ENCODE measurements around the gene C10orf143. TPM values are rescaled to one million over a fixed set of nuclear protein-coding genes. Genes with fewer than 3 reads are reported as not detected.
A peak's percentile ranks its signal among the peaks of the same experiment; 100 is the strongest.

Gene C10orf143
- total RNA-seq, 2 donors from 2014 or later: 1.5 to 1.9 TPM

- Mint-ChIP-seq H3K36me3 (ENCODE audit: low read depth) (no peaks in the 10 kb centered on the region), H3K4me3 (no peak overlapping the region), H3K9me3 (no peaks in the 10 kb centered on the region), H3K4me1 (peaks cover 9% of the 10 kb centered on the region), H3K27me3 (ENCODE audit: insufficient read depth) (peaks cover 17% of the 10 kb centered on the region), H3K27ac (no peak overlapping the region)
- no peak for DNase-seq
- 87 to 90% methylated on average over 6 to 27 of the region's 27 CpGs for WGBS, 2 experiments (ENCODE audit: insufficient coverage in 1 of 2, insufficient read length in 1 of 2)
- Histone ChIP-seq H3K4me1 (ENCODE audit: control insufficient read depth, insufficient read depth, low read length) (no peaks in the 10 kb centered on the region), H3K27ac (ENCODE audit: low read depth, low read length) (no peak overlapping the region), H3K9me3 (ENCODE audit: control insufficient read depth, low read length) (no peaks in the 10 kb centered on the region), H3K4me3 (ENCODE audit: low read length) (no peak overlapping the region), H3K9ac (ENCODE audit: extremely low read depth, low read length, poor library complexity, severe bottlenecking) (no peak overlapping the region), H3K36me3 (ENCODE audit: control insufficient read depth, insufficient read depth, low read length) (no peaks in the 10 kb centered on the region), H3K27me3 (ENCODE audit: control insufficient read depth, insufficient read depth, low read length, poor library complexity, severe bottlenecking) (no peaks in the 10 kb centered on the region)
- TF ChIP-seq CTCF (conservative IDR thresholded peaks at IDR 0.05): no peak
These were observed 18.3 kb upstream of the C10orf143 start for GRCh38 chr10:130128922-130129321.

- WGBS, 2 experiments (ENCODE audit: insufficient coverage in 1 of 2, insufficient read length in 1 of 2): 100% methylated on average over 1 of the region's 3 CpGs; no CpG with 5 or more reads in 1 of the 2 experiments
- H3K27me3 ChIP-seq (ENCODE audit: control insufficient read depth, insufficient read depth, low read length, poor library complexity, severe bottlenecking): no peaks in the 10 kb centered on the region
- H3K27ac Mint-ChIP-seq: no peak overlapping the region
- no peaks in the 10 kb centered on the region for H3K36me3 Mint-ChIP-seq (ENCODE audit: low read depth)
- no peaks in the 10 kb centered on the region for H3K9me3 Mint-ChIP-seq
- no peak overlapping the region for H3K4me3 ChIP-seq (ENCODE audit: low read length)
- H3K4me3 Mint-ChIP-seq: no peak overlapping the region
- H3K36me3 ChIP-seq (ENCODE audit: control insufficient read depth, insufficient read depth, low read length): no peaks in the 10 kb centered on the region
- H3K27me3 Mint-ChIP-seq (ENCODE audit: insufficient read depth): peaks cover 15% of the 10 kb centered on the region
- H3K9ac ChIP-seq (ENCODE audit: extremely low read depth, low read length, poor library complexity, severe bottlenecking): no peak overlapping the region
- no peak overlapping the region for H3K27ac ChIP-seq (ENCODE audit: low read depth, low read length)
- H3K9me3 ChIP-seq (ENCODE audit: control insufficient read depth, low read length): no peaks in the 10 kb centered on the region
- peaks cover 9% of the 10 kb centered on the region for H3K4me1 Mint-ChIP-seq
- no peak for TF ChIP-seq CTCF (conservative IDR thresholded peaks at IDR 0.05)
- no peaks in the 10 kb centered on the region for H3K4me1 ChIP-seq (ENCODE audit: control insufficient read depth, insufficient read depth, low read length)
- DNase-seq: no peak
These were observed 17.6 kb upstream of the C10orf143 start for GRCh38 chr10:130128062-130128781.

DNA sequence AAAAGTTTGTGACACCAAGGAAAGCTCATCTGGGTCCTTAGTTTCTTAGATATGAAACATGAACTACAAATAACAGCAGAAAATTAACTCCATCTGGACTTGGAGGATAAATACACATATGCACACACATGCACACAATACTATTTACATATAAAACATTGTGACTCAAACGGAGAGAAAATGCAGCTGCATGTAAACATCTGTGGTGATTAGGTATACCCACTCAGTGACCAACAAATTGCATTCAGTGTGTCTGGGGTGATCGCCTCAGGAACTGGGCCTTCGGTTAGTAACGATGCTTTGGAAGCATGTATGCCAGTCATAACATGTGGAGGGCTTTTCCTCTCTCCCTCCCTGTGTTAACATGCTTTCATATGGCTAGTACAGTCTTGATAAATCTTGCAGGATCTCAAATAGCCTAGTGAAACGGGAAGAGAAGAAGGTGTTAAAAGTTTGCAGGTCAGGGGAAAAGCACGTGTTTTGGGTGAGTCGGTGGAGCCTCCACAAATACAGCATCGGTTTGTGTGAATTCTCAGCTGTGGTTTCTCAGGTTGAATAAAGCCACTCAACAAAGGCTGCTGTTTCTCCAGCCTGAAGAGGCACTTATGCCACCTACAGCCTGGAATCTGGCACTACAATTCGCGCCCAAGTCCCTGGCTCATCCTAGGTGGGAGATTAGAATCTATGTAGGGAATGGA, 16.9 kb upstream of the C10orf143 start:
- H3K36me3 Mint-ChIP-seq (ENCODE audit: low read depth): no peaks in the 10 kb centered on the region
- Histone ChIP-seq H3K27ac (ENCODE audit: low read depth, low read length) (no peak overlapping the region), H3K27me3 (ENCODE audit: control insufficient read depth, insufficient read depth, low read length, poor library complexity, severe bottlenecking) (no peaks in the 10 kb centered on the region), H3K36me3 (ENCODE audit: control insufficient read depth, insufficient read depth, low read length) (no peaks in the 10 kb centered on the region), H3K9ac (ENCODE audit: extremely low read depth, low read length, poor library complexity, severe bottlenecking) (no peak overlapping the region), H3K4me3 (ENCODE audit: low read length) (no peak overlapping the region), H3K4me1 (ENCODE audit: control insufficient read depth, insufficient read depth, low read length) (no peaks in the 10 kb centered on the region), H3K9me3 (ENCODE audit: control insufficient read depth, low read length) (no peaks in the 10 kb centered on the region)
- peak; percentile 88 for TF ChIP-seq CTCF (conservative IDR thresholded peaks at IDR 0.05)
- peaks cover 15% of the 10 kb centered on the region for H3K27me3 Mint-ChIP-seq (ENCODE audit: insufficient read depth)
- no peak overlapping the region for H3K4me3 Mint-ChIP-seq
- H3K4me1 Mint-ChIP-seq: peaks cover 9% of the 10 kb centered on the region
- WGBS, 2 experiments (ENCODE audit: insufficient coverage in 1 of 2, insufficient read length in 1 of 2): 39 to 75% methylated on average over 4 to 10 of the region's 10 CpGs
- peak; percentile 91 for DNase-seq
- no peaks in the 10 kb centered on the region for H3K9me3 Mint-ChIP-seq
- peak overlapping the region; percentile 11 for H3K27ac Mint-ChIP-seq
